NCI-H146 treated with DMSO at 0.1 percent for 48 hours (cell line): Measurements from ENCODE around the gene SASH1.
A peak's percentile ranks its signal among the peaks of the same experiment; 100 is the strongest.

Experiments
- DNase-seq: peaks from one replicate; lab custom pipeline; 2025; ENCODE audit not compliant: unreplicated experiment; lab: John Stamatoyannopoulos, UW

Gene SASH1

GRCh38 chr6:148491638-148492251 lies 149.1 kb downstream of the SASH1 start:
- no peak for DNase-seq

GRCh38 chr6:148492654-148493290 lies 150.1 kb downstream of the SASH1 start:
- DNase-seq, result no peak

- no peak for DNase-seq
Measured at GRCh38 chr6:148493424-148493823, 150.8 kb downstream of the SASH1 start.

- DNase-seq, result no peak
Measured at GRCh38 chr6:148494226-148494625, 151.6 kb downstream of the SASH1 start.

- DNase-seq, result no peak
Measured at GRCh38 chr6:148495029-148495428, 152.4 kb downstream of the SASH1 start.

GRCh38 chr6:148497257-148497656 lies 154.6 kb downstream of the SASH1 start:
- no peak for DNase-seq

GRCh38 chr6:148497717-148498116 lies 155.1 kb downstream of the SASH1 start:
- DNase-seq, result no peak

- no peak for DNase-seq
Measured at GRCh38 chr6:148500402-148500801, 157.8 kb downstream of the SASH1 start.

- DNase-seq, result no peak
Measured at GRCh38 chr6:148501178-148501590, 158.5 kb downstream of the SASH1 start.

GRCh38 chr6:148502083-148502772 lies 159.6 kb downstream of the SASH1 start:
- no peak for DNase-seq

GRCh38 chr6:148502773-148503135 lies 160.1 kb downstream of the SASH1 start:
- DNase-seq, result no peak

GRCh38 chr6:148503703-148504102 lies 161.1 kb downstream of the SASH1 start:
- no peak for DNase-seq

- no peak for DNase-seq
Measured at GRCh38 chr6:148507774-148508173, 165.1 kb downstream of the SASH1 start.

GRCh38 chr6:148508401-148509041 lies 165.9 kb downstream of the SASH1 start:
- DNase-seq, result no peak

- DNase-seq, result no peak
Measured at GRCh38 chr6:148509119-148509799, 166.6 kb downstream of the SASH1 start.

- peak; percentile 28 for DNase-seq
Measured at GRCh38 chr6:148509800-148510581, 167.4 kb downstream of the SASH1 start.

GRCh38 chr6:148513145-148514071 lies 170.8 kb downstream of the SASH1 start:
- DNase-seq, result no peak

GRCh38 chr6:148514091-148514845 lies 171.6 kb downstream of the SASH1 start:
- DNase-seq, result no peak

GRCh38 chr6:148516217-148516616 lies 173.6 kb downstream of the SASH1 start:
- DNase-seq, result no peak
